Vagina (tissue), 2 donors: ENCODE results near the gene DDIT4.

ENCODE experiments used
- POLR2A ChIP-seq, 2 donors: fragments of 450-650 bp; IDR thresholded peaks; one replicate each; pipeline ENCODE4 v1.6.1; 2017; ENCODE audit warnings: antibody characterized with exemption in 2 of 2, mild to moderate bottlenecking in 2 of 2, moderate library complexity in 2 of 2
- POLR2AphosphoS5 ChIP-seq, 2 donors: sonication (generic); formaldehyde crosslinking; IDR thresholded peaks; one replicate each; pipeline ENCODE4 v1.9.0; 2017; ENCODE audit warnings: antibody characterized with exemption in 2 of 2, mild to moderate bottlenecking in 2 of 2, low read depth in 1 of 2; ENCODE audit not compliant: insufficient read depth in 1 of 2

DNA sequence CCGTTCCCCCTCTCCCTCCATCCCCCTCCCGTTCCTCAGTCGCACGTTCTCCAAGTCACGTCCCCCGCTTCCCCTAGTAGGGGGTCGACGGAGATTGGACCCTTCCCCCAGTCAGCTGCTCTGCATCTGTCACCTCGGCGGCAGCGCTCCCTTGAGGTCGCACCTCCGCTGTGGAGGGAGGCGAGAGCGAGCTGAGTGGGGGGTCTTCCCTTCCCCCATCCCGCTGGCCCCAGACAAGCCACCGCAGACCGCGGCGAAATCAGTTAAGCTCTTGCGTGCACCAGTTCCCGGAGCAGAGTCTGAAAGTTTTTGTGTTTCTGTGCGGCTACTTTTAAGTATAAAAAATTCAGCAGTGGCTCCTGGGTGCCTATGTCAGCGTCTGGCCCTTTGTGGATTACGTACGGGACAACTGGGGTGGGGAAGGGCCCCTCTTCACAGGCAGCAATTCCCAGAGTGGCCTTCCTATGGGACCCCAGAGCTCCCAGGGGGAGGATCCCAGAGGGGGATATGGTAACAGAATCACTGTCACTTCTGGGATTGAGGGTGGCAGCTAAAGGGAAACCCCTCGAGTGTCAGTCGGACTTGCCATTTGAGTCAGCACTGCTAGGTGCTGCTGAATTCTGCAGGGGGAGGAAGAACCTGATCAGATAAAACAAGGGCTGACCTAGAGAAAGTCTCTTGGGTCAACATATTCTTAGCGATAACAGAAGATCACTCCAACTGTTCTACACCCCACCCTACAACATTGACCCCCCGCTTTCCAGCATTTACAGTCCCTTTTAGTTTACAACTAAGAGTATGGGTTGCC is 12.5 kb upstream of the DDIT4 start:
- peak in 1 of 2 donors; percentile 29 for TF ChIP-seq POLR2A (IDR thresholded peaks at IDR 0.05)
- TF ChIP-seq POLR2AphosphoS5 (IDR thresholded peaks at IDR 0.05; ENCODE audit: insufficient read depth in 1 of 2, low read depth in 1 of 2) = peak in 1 of 2 donors; percentile 81
